ENCODE data around the gene CABLES2.

Gene CABLES2

GRCh38 chr20:62445553-62446340 lies 38.7 kb upstream of the CABLES2 start:
- no peak for DNase-seq (ENCODE audit: low read depth)
- no peak for TF ChIP-seq CTCF (IDR thresholded peaks at IDR 0.05; ENCODE audit: low read depth, low read length, missing control alignments)
- H3K4me3 ChIP-seq (ENCODE audit: low read depth, low read length): no peak overlapping the region

GRCh38 chr20:62444286-62444685 lies 37.2 kb upstream of the CABLES2 start:
- TF ChIP-seq CTCF (IDR thresholded peaks at IDR 0.05; ENCODE audit: low read depth, low read length, missing control alignments): no peak
- no peak for DNase-seq (ENCODE audit: low read depth)
- no peak overlapping the region for H3K4me3 ChIP-seq (ENCODE audit: low read depth, low read length)

GRCh38 chr20:62441987-62442539 lies 35.0 kb upstream of the CABLES2 start:
- H3K4me3 ChIP-seq (ENCODE audit: low read depth, low read length): no peak overlapping the region
- DNase-seq (ENCODE audit: low read depth): no peak
- TF ChIP-seq CTCF (IDR thresholded peaks at IDR 0.05; ENCODE audit: low read depth, low read length, missing control alignments): no peak

- no peak for DNase-seq (ENCODE audit: low read depth)
- no peak for TF ChIP-seq CTCF (IDR thresholded peaks at IDR 0.05; ENCODE audit: low read depth, low read length, missing control alignments)
- H3K4me3 ChIP-seq (ENCODE audit: low read depth, low read length): no peak overlapping the region
Observed at GRCh38 chr20:62439218-62439617, 32.1 kb upstream of the CABLES2 start.

GRCh38 chr20:62437927-62438326 lies 30.8 kb upstream of the CABLES2 start:
- TF ChIP-seq CTCF (IDR thresholded peaks at IDR 0.05; ENCODE audit: low read depth, low read length, missing control alignments): no peak
- H3K4me3 ChIP-seq (ENCODE audit: low read depth, low read length): no peak overlapping the region
- DNase-seq (ENCODE audit: low read depth): no peak

- no peak overlapping the region for H3K4me3 ChIP-seq (ENCODE audit: low read depth, low read length)
- DNase-seq (ENCODE audit: low read depth): no peak
- TF ChIP-seq CTCF (IDR thresholded peaks at IDR 0.05; ENCODE audit: low read depth, low read length, missing control alignments): no peak
Observed at GRCh38 chr20:62437496-62437895, 30.4 kb upstream of the CABLES2 start.

- DNase-seq (ENCODE audit: low read depth): no peak
- TF ChIP-seq CTCF (IDR thresholded peaks at IDR 0.05; ENCODE audit: low read depth, low read length, missing control alignments): no peak
- H3K4me3 ChIP-seq (ENCODE audit: low read depth, low read length): no peak overlapping the region
Observed at GRCh38 chr20:62436692-62437091, 29.6 kb upstream of the CABLES2 start.
